Mesenchymal stem cell (in vitro differentiated cells and primary cell): ENCODE results near the gene DNAI7.
A peak's percentile ranks its signal among the peaks of the same experiment; 100 is the strongest.

Source experiments
- DNase-seq: peaks from one replicate; pipeline ENCODE4 v3.0.0-alpha.2; 2013
- H2AFZ ChIP-seq: one replicate; pipeline ENCODE4 v1.6.1; 2013; ENCODE audit warnings: low read depth, mild to moderate bottlenecking, control low read depth, inconsistent platforms, low read length, moderate library complexity
- H2AK5ac ChIP-seq: 2 replicates; pipeline ENCODE4 v1.6.1; 2013; ENCODE audit warnings: low read length, moderate library complexity, mild to moderate bottlenecking, inconsistent platforms; ENCODE audit not compliant: severe bottlenecking
- H2BK120ac ChIP-seq: one replicate; pipeline ENCODE4 v1.6.1; 2013; ENCODE audit warnings: low read depth, mild to moderate bottlenecking, inconsistent platforms, low read length, moderate library complexity
- H2BK12ac ChIP-seq, 2 experiments: one replicate each; pipeline ENCODE4 v1.6.1; 2013; ENCODE audit warnings: inconsistent platforms in 2 of 2, low read length in 2 of 2, mild to moderate bottlenecking in 2 of 2, moderate library complexity in 2 of 2, control low read depth in 1 of 2
- H2BK15ac ChIP-seq: one replicate; pipeline ENCODE4 v1.6.1; 2013; ENCODE audit warnings: mild to moderate bottlenecking, low read depth, inconsistent platforms; ENCODE audit not compliant: poor library complexity, severe bottlenecking
- H2BK5ac ChIP-seq: 2 replicates; pipeline ENCODE4 v1.6.1; 2013; ENCODE audit warnings: low read depth, mild to moderate bottlenecking, low read length, control low read depth, inconsistent platforms; ENCODE audit not compliant: poor library complexity, severe bottlenecking
- H3K14ac ChIP-seq, 2 experiments: one replicate each; pipeline ENCODE4 v1.6.1; 2013; ENCODE audit warnings: inconsistent platforms in 2 of 2, low read length in 2 of 2, control low read depth in 1 of 2, mild to moderate bottlenecking in 1 of 2, moderate library complexity in 1 of 2
- H3K18ac ChIP-seq, 2 experiments: one replicate each; pipeline ENCODE4 v1.6.1; 2013; ENCODE audit warnings: inconsistent platforms in 2 of 2, low read length in 2 of 2, control low read depth in 1 of 2, low read depth in 1 of 2, mild to moderate bottlenecking in 1 of 2
- H3K23ac ChIP-seq, 2 experiments: one replicate each; pipeline ENCODE4 v1.6.1; 2013; ENCODE audit warnings: inconsistent platforms in 2 of 2, low read length in 2 of 2, mild to moderate bottlenecking in 2 of 2, moderate library complexity in 2 of 2, control low read depth in 1 of 2
- H3K27ac ChIP-seq: 2 replicates; pipeline ENCODE4 v1.5.1; 2013; ENCODE audit warnings: mild to moderate bottlenecking, moderate library complexity, low read length, control low read depth, inconsistent platforms; ENCODE audit not compliant: poor library complexity, severe bottlenecking
- H3K27me3 ChIP-seq, 2 experiments: 2 replicates each; pipeline versions ENCODE4 v1.6.1 to v1.7.0; 2013; ENCODE audit warnings: low read length in 2 of 2, mild to moderate bottlenecking in 2 of 2, moderate library complexity in 2 of 2, control low read depth in 1 of 2, inconsistent platforms in 1 of 2; ENCODE audit not compliant: control insufficient read depth in 1 of 2, insufficient read depth in 1 of 2
- H3K36me3 ChIP-seq, 2 experiments: 2 replicates each; pipeline versions ENCODE4 v1.6.1 to v1.7.0; 2013; ENCODE audit warnings: low read length in 2 of 2, control low read depth in 1 of 2, inconsistent platforms in 1 of 2, low read depth in 1 of 2, mild to moderate bottlenecking in 1 of 2; ENCODE audit not compliant: insufficient read depth in 2 of 2, control insufficient read depth in 1 of 2
- H3K4ac ChIP-seq, 2 experiments: one replicate each; pipeline ENCODE4 v1.6.1; 2013; ENCODE audit warnings: inconsistent platforms in 2 of 2, low read length in 2 of 2, mild to moderate bottlenecking in 2 of 2, moderate library complexity in 2 of 2, control low read depth in 1 of 2, low read depth in 1 of 2
- H3K4me1 ChIP-seq: 2 replicates; pipeline ENCODE4 v1.6.1; 2013; ENCODE audit warnings: low read depth, low read length, control low read depth; ENCODE audit not compliant: control insufficient read depth, insufficient read depth
- H3K4me2 ChIP-seq: 2 replicates; pipeline ENCODE4 v1.6.1; 2013; ENCODE audit warnings: low read length, mild to moderate bottlenecking, inconsistent platforms; ENCODE audit not compliant: poor library complexity, severe bottlenecking
- H3K4me3 ChIP-seq, 2 experiments: 2 replicates each; pipeline versions ENCODE4 v1.5.1 to v1.7.0; 2013; ENCODE audit warnings: low read length in 2 of 2, mild to moderate bottlenecking in 2 of 2, control low read depth in 1 of 2, low read depth in 1 of 2; ENCODE audit not compliant: insufficient read depth in 1 of 2
- H3K79me1 ChIP-seq: replicated peaks from 2 replicates; pipeline ENCODE4 v1.6.1; 2013; ENCODE audit warnings: mild to moderate bottlenecking, control low read depth, low read length, inconsistent platforms; ENCODE audit not compliant: poor library complexity, severe bottlenecking
- H3K9ac ChIP-seq: 2 replicates; pipeline ENCODE4 v1.7.0; 2013; ENCODE audit warnings: mild to moderate bottlenecking, low read length, moderate library complexity
- H3K9me3 ChIP-seq: 2 replicates; pipeline ENCODE4 v1.7.0; 2013; ENCODE audit warnings: mild to moderate bottlenecking, low read length; ENCODE audit not compliant: control insufficient read depth
- H4K8ac ChIP-seq: one replicate; pipeline ENCODE4 v1.6.1; 2013; ENCODE audit warnings: inconsistent platforms, mild to moderate bottlenecking, low read length, moderate library complexity
- H4K91ac ChIP-seq: one replicate; pipeline ENCODE4 v1.6.1; 2013; ENCODE audit warnings: mild to moderate bottlenecking, low read length, inconsistent platforms
- WGBS: methylation state at CpG from one replicate; pipeline ENCODE4 v1.1.7; 2013; ENCODE audit warnings: mixed read lengths; 5-methylcytosine and 5-hydroxymethylcytosine counted together

DNAI7 gene

GRCh38 chr12:25241167-25242020 lies 46.4 kb upstream of the DNAI7 start:
- Histone ChIP-seq H3K36me3 (peaks cover 0 to 35% of the 10 kb centered on the region in 2 experiments), H3K14ac (no peak overlapping the region), H4K8ac (no peak overlapping the region), H3K18ac (no peak overlapping the region), H4K91ac (no peak overlapping the region), H3K27ac (no peak overlapping the region), H3K4me2 (no peak overlapping the region), H3K4ac (no peak overlapping the region), H2BK5ac (no peak overlapping the region), H2BK120ac (peak overlapping the region; percentile 34), H3K4me1 (no peaks in the 10 kb centered on the region), H3K9me3 (no peaks in the 10 kb centered on the region), H3K27me3 (no peaks in the 10 kb centered on the region), H2AK5ac (no peak overlapping the region), H3K4me3 (no peak overlapping the region), H3K23ac (no peak overlapping the region), H2BK15ac (no peak overlapping the region), H2AFZ (no peak overlapping the region), H3K9ac (peak overlapping the region; percentile 61), H2BK12ac (no peak overlapping the region), H3K79me1 (peaks cover 15% of the 10 kb centered on the region)
- peak; percentile 67 for DNase-seq
- no CpG with 5 or more reads among the region's 6 CpGs for WGBS

GRCh38 chr12:25236626-25237025 lies 41.7 kb upstream of the DNAI7 start:
- Histone ChIP-seq H3K9ac (peak overlapping the region; percentile 36), H2BK5ac (no peak overlapping the region), H3K23ac (no peak overlapping the region), H4K8ac (no peak overlapping the region), H2BK15ac (no peak overlapping the region), H2AFZ (no peak overlapping the region), H3K4me2 (no peak overlapping the region), H3K27me3 (no peaks in the 10 kb centered on the region), H3K4me1 (no peaks in the 10 kb centered on the region), H3K9me3 (no peaks in the 10 kb centered on the region), H3K14ac (no peak overlapping the region), H3K79me1 (peaks cover 33% of the 10 kb centered on the region), H3K27ac (no peak overlapping the region), H4K91ac (no peak overlapping the region), H3K36me3 (peaks cover 0 to 29% of the 10 kb centered on the region in 2 experiments), H3K4me3 (no peak overlapping the region), H2BK120ac (no peak overlapping the region), H2BK12ac (no peak overlapping the region), H3K4ac (no peak overlapping the region), H2AK5ac (no peak overlapping the region), H3K18ac (no peak overlapping the region)
- no peak for DNase-seq
- WGBS, result 94% methylated on average over 2 of the region's 4 CpGs

GRCh38 chr12:25236190-25236589 lies 41.2 kb upstream of the DNAI7 start:
- Histone ChIP-seq H3K9ac (peak overlapping the region; percentile 36), H2BK120ac (no peak overlapping the region), H3K9me3 (no peaks in the 10 kb centered on the region), H3K4me1 (no peaks in the 10 kb centered on the region), H3K14ac (no peak overlapping the region), H3K18ac (no peak overlapping the region), H3K4me3 (no peak overlapping the region), H2AFZ (no peak overlapping the region), H4K91ac (no peak overlapping the region), H3K79me1 (peaks cover 32% of the 10 kb centered on the region), H2AK5ac (no peak overlapping the region), H3K27me3 (no peaks in the 10 kb centered on the region), H3K27ac (no peak overlapping the region), H3K23ac (no peak overlapping the region), H3K36me3 (peaks cover 0 to 29% of the 10 kb centered on the region in 2 experiments), H2BK12ac (no peak overlapping the region), H2BK15ac (no peak overlapping the region), H3K4me2 (no peak overlapping the region), H2BK5ac (no peak overlapping the region), H4K8ac (no peak overlapping the region), H3K4ac (no peak overlapping the region)
- 56% methylated on average over 1 of the region's 1 CpG for WGBS
- peak; percentile 39 for DNase-seq

GRCh38 chr12:25213338-25213737 lies 18.4 kb upstream of the DNAI7 start:
- no CpG with 5 or more reads among the region's 1 CpG for WGBS
- no peak overlapping the region for H3K14ac ChIP-seq

More at GRCh38 chr12:25213338-25213737, 18.4 kb upstream of the DNAI7 start:
- no peaks in the 10 kb centered on the region for H3K27me3 ChIP-seq
- H3K18ac ChIP-seq, result no peak overlapping the region
- no peaks in the 10 kb centered on the region for H3K9me3 ChIP-seq
- H3K23ac ChIP-seq, result no peak overlapping the region
- no peak overlapping the region for H2BK15ac ChIP-seq
- H3K4ac ChIP-seq, result no peak overlapping the region
- H3K4me3 ChIP-seq, result no peak overlapping the region
- H3K9ac ChIP-seq, result no peak overlapping the region
- H2AK5ac ChIP-seq, result no peak overlapping the region
- no peak for DNase-seq
- no peak overlapping the region for H2BK5ac ChIP-seq
- peaks cover 2 to 30% of the 10 kb centered on the region in 2 experiments for H3K36me3 ChIP-seq
- no peak overlapping the region for H2BK12ac ChIP-seq
- H3K4me1 ChIP-seq, result no peaks in the 10 kb centered on the region
- H2BK120ac ChIP-seq, result no peak overlapping the region
- no peak overlapping the region for H3K27ac ChIP-seq
- H2AFZ ChIP-seq, result no peak overlapping the region
- H3K79me1 ChIP-seq, result peaks cover 10% of the 10 kb centered on the region
- H3K4me2 ChIP-seq, result no peak overlapping the region
- no peak overlapping the region for H4K8ac ChIP-seq
- H4K91ac ChIP-seq, result no peak overlapping the region
